Measurements from ENCODE around the gene ZNF627. TPM values are rescaled to one million over a fixed set of nuclear protein-coding genes. Genes with fewer than 3 reads are reported as not detected.

ZNF627 gene
- total RNA-seq, result 17.0 and 17.6 TPM in 2 replicates

DNA sequence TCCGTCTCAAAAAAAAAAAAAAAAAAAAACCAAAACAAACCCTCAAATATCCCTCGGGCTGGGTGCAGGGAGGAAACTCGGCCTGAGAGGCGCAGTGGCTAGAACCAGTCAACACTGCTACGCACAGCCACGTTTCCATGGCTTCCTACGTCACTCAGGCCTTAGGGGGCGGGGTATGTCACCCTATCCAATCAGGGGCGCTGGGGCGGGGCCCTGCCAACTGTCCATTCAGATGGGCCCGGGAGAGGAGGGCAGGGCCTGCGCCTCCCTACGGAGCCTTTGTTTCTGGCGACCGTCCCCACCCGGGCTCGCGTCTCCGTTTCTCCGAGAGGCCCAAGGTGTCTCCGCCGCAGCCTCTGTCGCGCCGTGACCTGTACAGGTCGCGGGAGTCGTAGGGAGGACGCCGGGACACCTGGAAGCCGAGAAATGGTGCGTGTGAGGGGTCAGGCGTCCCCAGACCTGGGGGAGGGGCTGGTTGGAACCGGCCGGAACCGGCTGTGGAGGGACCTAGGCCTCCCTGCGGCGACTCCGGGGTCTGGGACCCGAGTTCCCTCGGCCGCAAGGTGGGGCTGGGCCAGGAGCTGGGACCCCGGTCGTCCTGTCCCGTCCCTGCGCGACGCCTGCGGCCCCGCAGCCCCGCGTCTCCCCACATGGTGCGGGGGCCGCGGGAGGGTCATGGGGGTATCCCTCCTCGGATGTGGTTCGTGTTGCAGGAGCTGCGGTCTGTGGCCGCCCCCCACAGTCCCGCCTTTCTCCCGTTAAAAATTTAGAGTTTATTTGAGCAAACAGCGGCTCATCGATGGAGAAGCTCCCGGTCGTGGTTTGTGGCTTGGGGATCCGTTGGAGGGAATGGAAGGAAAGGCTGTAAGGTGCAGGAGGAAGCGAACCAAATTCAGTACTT lies at the start of gene ZNF627:
ZNF627 (plus strand) TSS at position 282 of the 901 bp plus-strand sequence; CDS start at position 427, 145 bp downstream.
- peak; percentile 91 for DNase-seq
- Mint-ChIP-seq H3K4me3 (peak within 1 kb of the TSS; percentile 88), H3K27me3 (no peaks in the 10 kb centered on the region), H3K27ac (peak within 1 kb of the TSS; percentile 87), H3K36me3 (ENCODE audit: low read depth) (peaks cover 16% of the 10 kb centered on the region), H3K9me3 (no peaks in the 10 kb centered on the region), H3K4me1 (peaks cover 47% of the 10 kb centered on the region)
- TF ChIP-seq CTCF (IDR thresholded peaks at IDR 0.05), result no peak
- ATAC-seq (ENCODE audit: low read depth), result peak; percentile 99
- intact Hi-C loops (cut with micrococcal nuclease), result loop anchor here (1.0 to 2.0 kb wide), 6 partner anchors 42 to 251 kb away; partner anchors contain the start of genes ECSIT, ZNF439, ZNF653 and ZNF823
- POLR2A ChIA-PET, result interaction anchor here (0.6 to 1.2 kb wide), 28 partner anchors 12 to 1936 kb away, joined by 3 to 11 read pairs (median 4); partner anchors contain the start of genes ELOF1, SWSAP1, ZNF441 and ZNF653
- CTCF ChIA-PET, result no interaction called here

GRCh38 chr19:11547929-11548700 lies 49.2 kb upstream of the ZNF627 start:
- H3K27ac Mint-ChIP-seq, result no peak overlapping the region
- peaks cover 12% of the 10 kb centered on the region for H3K4me1 Mint-ChIP-seq
- no peak overlapping the region for H3K4me3 Mint-ChIP-seq
- H3K27me3 Mint-ChIP-seq, result no peaks in the 10 kb centered on the region
- no peak for DNase-seq
- POLR2A ChIA-PET, result no interaction called here
- TF ChIP-seq CTCF (IDR thresholded peaks at IDR 0.05), result no peak
- no peak for ATAC-seq (ENCODE audit: low read depth)
- H3K9me3 Mint-ChIP-seq, result no peaks in the 10 kb centered on the region
- intact Hi-C loops (cut with micrococcal nuclease), result no loop called here
- CTCF ChIA-PET, result no interaction called here
- H3K36me3 Mint-ChIP-seq (ENCODE audit: low read depth), result peaks cover 14% of the 10 kb centered on the region

GRCh38 chr19:11549386-11549953 lies 47.8 kb upstream of the ZNF627 start:
- ATAC-seq (ENCODE audit: low read depth), result no peak
- ChIA-PET CTCF (no interaction called here), POLR2A (interaction anchor here (1.2 kb wide), 1 partner anchor 9 kb away, joined by 3 read pairs; no protein-coding TSS in a partner anchor)
- no peaks in the 10 kb centered on the region for H3K9me3 Mint-ChIP-seq
- TF ChIP-seq CTCF (IDR thresholded peaks at IDR 0.05), result no peak
- DNase-seq, result no peak
- H3K4me3 Mint-ChIP-seq, result no peak overlapping the region
- H3K27me3 Mint-ChIP-seq, result no peaks in the 10 kb centered on the region
- H3K4me1 Mint-ChIP-seq, result peaks cover 25% of the 10 kb centered on the region
- H3K36me3 Mint-ChIP-seq (ENCODE audit: low read depth), result peaks cover 25% of the 10 kb centered on the region
- intact Hi-C loops (cut with micrococcal nuclease), result no loop called here
- no peak overlapping the region for H3K27ac Mint-ChIP-seq

GRCh38 chr19:11550265-11550664 lies 47.0 kb upstream of the ZNF627 start:
- POLR2A ChIA-PET, result interaction anchor here (1.2 kb wide), 1 partner anchor 8 kb away, joined by 3 read pairs; no protein-coding TSS in a partner anchor

More at GRCh38 chr19:11550265-11550664, 47.0 kb upstream of the ZNF627 start:
- Mint-ChIP-seq H3K27ac (no peak overlapping the region), H3K36me3 (ENCODE audit: low read depth) (peaks cover 27% of the 10 kb centered on the region), H3K9me3 (no peaks in the 10 kb centered on the region), H3K4me1 (peaks cover 27% of the 10 kb centered on the region), H3K4me3 (no peak overlapping the region), H3K27me3 (no peaks in the 10 kb centered on the region)
- TF ChIP-seq CTCF (IDR thresholded peaks at IDR 0.05), result no peak
- CTCF ChIA-PET, result interaction anchor here (0.6 kb wide), 1 partner anchor 905 kb away, joined by 3 read pairs; no protein-coding TSS in a partner anchor
- intact Hi-C loops (cut with micrococcal nuclease), result no loop called here
- DNase-seq (no peak), ATAC-seq (ENCODE audit: low read depth) (no peak)

All from activated B cell treated with CpG ODN at 0.5 μM for 24 hours (primary cell).